Lung (tissue), 12 donors: ENCODE results near the gene PRR36. TPM values are rescaled to one million over a fixed set of nuclear protein-coding genes. Genes with fewer than 3 reads are reported as not detected.
A peak's percentile ranks its signal among the peaks of the same experiment; 100 is the strongest.

ENCODE experiments used
- ATAC-seq: fragments of 200-7000 bp; cut with Tn5 transposase; one replicate; pipeline ENCODE4 v1.9.1; 2020; ENCODE audit warnings: moderate number of reproducible peaks; ENCODE audit not compliant: insufficient read depth, low FRiP score
- DNase-seq, 3 donors: peaks; one replicate each; pipeline ENCODE4 v3.0.0-alpha.2; 2013 to 2017
- H3K27ac ChIP-seq, 2 donors: one replicate each; pipeline ENCODE4 v1.5.1; 2013; ENCODE audit warnings: mild to moderate bottlenecking in 2 of 2, moderate library complexity in 2 of 2, control low read depth in 1 of 2, inconsistent platforms in 1 of 2, low read depth in 1 of 2, low read length in 1 of 2
- H3K27me3 ChIP-seq, 3 donors: one replicate each; pipeline ENCODE4 v1.5.1; 2013; ENCODE audit warnings: low read length in 2 of 3; ENCODE audit not compliant: control insufficient read depth in 3 of 3, insufficient read depth in 3 of 3
- H3K36me3 ChIP-seq, 4 donors: one replicate each; pipeline ENCODE4 v1.5.1; 2013; ENCODE audit warnings: low read length in 4 of 4, mild to moderate bottlenecking in 1 of 4, moderate library complexity in 1 of 4; ENCODE audit not compliant: control insufficient read depth in 4 of 4, insufficient read depth in 4 of 4
- H3K4me1 ChIP-seq, 5 donors: one replicate each; pipeline ENCODE4 v1.5.1; 2013; ENCODE audit warnings: low read length in 5 of 5, mild to moderate bottlenecking in 2 of 5, moderate library complexity in 1 of 5; ENCODE audit not compliant: control insufficient read depth in 5 of 5, insufficient read depth in 5 of 5
- H3K4me3 ChIP-seq: one replicate; pipeline ENCODE4 v1.5.1; 2013; ENCODE audit warnings: mild to moderate bottlenecking, control low read depth, moderate library complexity
- H3K9ac ChIP-seq, 2 donors: one replicate each; pipeline ENCODE4 v1.5.1; 2013; ENCODE audit warnings: low read length in 2 of 2, control low read depth in 1 of 2; ENCODE audit not compliant: insufficient read depth in 1 of 2
- H3K9me3 ChIP-seq, 4 donors: one replicate each; pipeline ENCODE4 v1.5.1; 2013; ENCODE audit warnings: low read length in 3 of 4, mild to moderate bottlenecking in 1 of 4, moderate library complexity in 1 of 4; ENCODE audit not compliant: control insufficient read depth in 4 of 4, insufficient read depth in 3 of 4
- WGBS, 2 donors: extraction: QIAGEN DNeasy Blood & Tissue Kit; methylation state at CpG; one replicate each; pipeline ENCODE4 v1.1.7; 2013; 5-methylcytosine and 5-hydroxymethylcytosine counted together
- polyA plus RNA-seq, 2 donors: library from polyadenylated mRNA; stranded (reverse); fragments of 200-250 nt; gene quantifications; one replicate each; pipeline ENCODE4 v1.2.1, GENCODE V29; 2013
- total RNA-seq, 2 donors: library from RNA; depleted of rRNA in 1 of 2; stranded (reverse); fragments of >200 nt in 1 of 2; gene quantifications; one replicate each; pipeline ENCODE4 v1.2.1, GENCODE V29; 2014 to 2021
- TF ChIP-seq, protein P1 (sequence below): IDR thresholded peaks from 2 replicates; pipeline ENCODE4 v1.5.1; 2012; ENCODE audit warnings: mild to moderate bottlenecking; ENCODE audit errors: control extremely low read depth, extremely low read depth
- donor health status: control.
- donor health status: control.
- donor health status: Bipolar disorder and iron deficiency.
- donor health status: healthy.
- donor health status: DM: yes; HTN: yes; CAD: no.

The PRR36 gene
- total and polyA plus RNA-seq, 4 donors: 0.30 to 3.4 (median 1.1) TPM

- ATAC-seq: peak; percentile 94
- peak within 1 kb of the TSS in 1 of 2 donors; percentile 15 for H3K27ac ChIP-seq
- peak within 1 kb of the TSS; percentile 67 for H3K4me3 ChIP-seq
- no peaks in the 10 kb centered on the region for H3K27me3 ChIP-seq
- H3K9me3 ChIP-seq: no peaks in the 10 kb centered on the region
- peak; percentile 99 to 100 (median 99) for DNase-seq
- TF ChIP-seq, protein P1, sequence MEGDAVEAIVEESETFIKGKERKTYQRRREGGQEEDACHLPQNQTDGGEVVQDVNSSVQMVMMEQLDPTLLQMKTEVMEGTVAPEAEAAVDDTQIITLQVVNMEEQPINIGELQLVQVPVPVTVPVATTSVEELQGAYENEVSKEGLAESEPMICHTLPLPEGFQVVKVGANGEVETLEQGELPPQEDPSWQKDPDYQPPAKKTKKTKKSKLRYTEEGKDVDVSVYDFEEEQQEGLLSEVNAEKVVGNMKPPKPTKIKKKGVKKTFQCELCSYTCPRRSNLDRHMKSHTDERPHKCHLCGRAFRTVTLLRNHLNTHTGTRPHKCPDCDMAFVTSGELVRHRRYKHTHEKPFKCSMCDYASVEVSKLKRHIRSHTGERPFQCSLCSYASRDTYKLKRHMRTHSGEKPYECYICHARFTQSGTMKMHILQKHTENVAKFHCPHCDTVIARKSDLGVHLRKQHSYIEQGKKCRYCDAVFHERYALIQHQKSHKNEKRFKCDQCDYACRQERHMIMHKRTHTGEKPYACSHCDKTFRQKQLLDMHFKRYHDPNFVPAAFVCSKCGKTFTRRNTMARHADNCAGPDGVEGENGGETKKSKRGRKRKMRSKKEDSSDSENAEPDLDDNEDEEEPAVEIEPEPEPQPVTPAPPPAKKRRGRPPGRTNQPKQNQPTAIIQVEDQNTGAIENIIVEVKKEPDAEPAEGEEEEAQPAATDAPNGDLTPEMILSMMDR: no peak
- 0% methylated on average over 45 of the region's 45 CpGs for WGBS, 2 donors
- no peak within 1 kb of the TSS for H3K9ac ChIP-seq
- peaks cover 0 to 28% (median 5%) of the 10 kb centered on the region in 5 donors for H3K4me1 ChIP-seq
- H3K36me3 ChIP-seq: no peaks in the 10 kb centered on the region
These were observed 44.5 kb downstream of the PRR36 start, which contains the start of gene EVI5L for GRCh38 chr19:7829561-7830271. TSS of gene EVI5L (plus strand) at chr19:7830218. CDS start at chr19:7846543, 16,325 bp downstream.

- 5 to 6% methylated on average over 18 of the region's 18 CpGs for WGBS, 2 donors
- TF ChIP-seq, protein P1: no peak
- H3K4me3 ChIP-seq: no peak overlapping the region
- peaks cover 0 to 28% (median 5%) of the 10 kb centered on the region in 5 donors for H3K4me1 ChIP-seq
- H3K27me3 ChIP-seq: no peaks in the 10 kb centered on the region
- H3K27ac ChIP-seq: no peak overlapping the region
- H3K9me3 ChIP-seq: no peaks in the 10 kb centered on the region
- no peaks in the 10 kb centered on the region for H3K36me3 ChIP-seq
- no peak overlapping the region for H3K9ac ChIP-seq
- no peak for ATAC-seq
- no peak for DNase-seq
These were observed 45.0 kb downstream of the PRR36 start for GRCh38 chr19:7829166-7829520.

GRCh38 chr19:7823686-7824301, 50.4 kb downstream of the PRR36 start:
- H3K4me1 ChIP-seq: no peaks in the 10 kb centered on the region
- no peaks in the 10 kb centered on the region for H3K36me3 ChIP-seq
- no peak overlapping the region for H3K27ac ChIP-seq
- H3K4me3 ChIP-seq: no peak overlapping the region
- peaks cover 0 to 4% (median 0%) of the 10 kb centered on the region in 3 donors for H3K27me3 ChIP-seq
- no peak for ATAC-seq
- no peak for DNase-seq
- TF ChIP-seq, protein P1: no peak
- 72 to 74% methylated on average over 9 of the region's 9 CpGs for WGBS, 2 donors
- H3K9me3 ChIP-seq: peaks cover 0 to 2% (median under 1%) of the 10 kb centered on the region in 4 donors
- no peak overlapping the region for H3K9ac ChIP-seq
